GM19324 (cell line): Measurements from ENCODE around the gene COL23A1.
"Not testable (repeated sequence)": the region's sequence is repeated elsewhere in the genome, so short reads cannot be mapped to it uniquely, and the experiment has no call there.

Source experiments
- ATAC-seq: cut with Tn5 transposase; IDR thresholded peaks from one replicate; pipeline ENCODE4 v1.9.1; 2021; ENCODE audit warnings: mild to moderate bottlenecking, moderate library complexity; ENCODE audit not compliant: unreplicated experiment, low FRiP score

COL23A1 gene

GRCh38 chr5:178210073-178210535 is 380.1 kb downstream of the COL23A1 start:
- no peak for ATAC-seq

GRCh38 chr5:178209334-178210072 is 380.7 kb downstream of the COL23A1 start:
- no peak for ATAC-seq

GRCh38 chr5:178208540-178209227 is 381.5 kb downstream of the COL23A1 start:
- no peak for ATAC-seq

GRCh38 chr5:178207917-178208280 is 382.3 kb downstream of the COL23A1 start:
- ATAC-seq: no peak

- ATAC-seq: no peak
Observed at GRCh38 chr5:178207183-178207916, 382.8 kb downstream of the COL23A1 start.

GRCh38 chr5:178206166-178207101 is 383.8 kb downstream of the COL23A1 start:
- ATAC-seq: no peak

- no peak for ATAC-seq
Observed at GRCh38 chr5:178205749-178206047, 384.5 kb downstream of the COL23A1 start.

GRCh38 chr5:178204935-178205748 is 385.1 kb downstream of the COL23A1 start:
- ATAC-seq: peak; percentile 68

GRCh38 chr5:178204182-178204934 is 385.8 kb downstream of the COL23A1 start, which contains the start of gene HNRNPAB:
Gene HNRNPAB (plus strand): TSS chr5:178204533. CDS start chr5:178204838, 305 bp downstream.
- ATAC-seq: peak; percentile 83

GRCh38 chr5:178203670-178204181 is 386.5 kb downstream of the COL23A1 start:
- no peak for ATAC-seq

- no peak for ATAC-seq
Observed at GRCh38 chr5:178202541-178202940, 387.7 kb downstream of the COL23A1 start.

GRCh38 chr5:178201927-178202235 is 388.3 kb downstream of the COL23A1 start:
- ATAC-seq: no peak

- no peak for ATAC-seq
Observed at GRCh38 chr5:178201221-178201926, 388.8 kb downstream of the COL23A1 start.

GRCh38 chr5:178199581-178200434 is 390.4 kb downstream of the COL23A1 start:
- no peak for ATAC-seq

- no peak for ATAC-seq
Observed at GRCh38 chr5:178198706-178199105, 391.5 kb downstream of the COL23A1 start.

GRCh38 chr5:178198151-178198550 is 392.0 kb downstream of the COL23A1 start:
- not testable (repeated sequence) for ATAC-seq

GRCh38 chr5:178196986-178197385 is 393.2 kb downstream of the COL23A1 start:
- no peak for ATAC-seq
